GM21515 (cell line): ENCODE measurements around the gene MAD1L1.

Experiments
- ATAC-seq: cut with Tn5 transposase; IDR thresholded peaks from one replicate; pipeline ENCODE4 v1.9.1; 2021; ENCODE audit not compliant: unreplicated experiment

MAD1L1 gene

DNA sequence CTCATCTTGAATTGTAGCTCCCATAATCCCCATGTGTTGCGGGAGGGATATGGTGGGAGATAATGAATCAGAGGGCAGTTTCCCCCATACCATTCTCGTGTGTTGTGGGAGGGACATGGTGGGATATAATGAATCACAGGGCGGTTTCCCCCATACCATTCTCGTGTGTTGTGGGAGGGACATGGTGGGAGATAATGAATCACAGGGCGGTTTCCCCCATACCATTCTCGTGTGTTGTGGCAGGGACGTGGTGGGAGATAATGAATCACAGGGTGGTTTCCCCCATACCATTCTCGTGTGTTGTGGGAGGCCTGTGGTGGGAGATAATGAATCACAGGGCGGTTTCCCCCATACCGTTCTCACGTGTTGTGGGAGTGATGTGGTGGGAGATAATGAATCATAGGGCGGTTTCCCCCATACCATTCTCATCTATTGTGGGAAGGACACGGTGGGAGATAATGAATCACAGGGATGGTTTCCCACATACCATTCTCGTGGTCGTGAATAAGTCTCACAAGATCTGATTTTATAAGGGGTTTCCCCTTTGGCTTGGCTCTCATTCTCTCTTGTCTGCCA lies 271.0 kb downstream of the MAD1L1 start:
- no peak for ATAC-seq

GRCh38 chr7:1959305-1959704 lies 273.4 kb downstream of the MAD1L1 start:
- no peak for ATAC-seq

GRCh38 chr7:1957471-1958225 lies 275.1 kb downstream of the MAD1L1 start:
- no peak for ATAC-seq

GRCh38 chr7:1956611-1957470 lies 275.9 kb downstream of the MAD1L1 start:
- no peak for ATAC-seq

DNA sequence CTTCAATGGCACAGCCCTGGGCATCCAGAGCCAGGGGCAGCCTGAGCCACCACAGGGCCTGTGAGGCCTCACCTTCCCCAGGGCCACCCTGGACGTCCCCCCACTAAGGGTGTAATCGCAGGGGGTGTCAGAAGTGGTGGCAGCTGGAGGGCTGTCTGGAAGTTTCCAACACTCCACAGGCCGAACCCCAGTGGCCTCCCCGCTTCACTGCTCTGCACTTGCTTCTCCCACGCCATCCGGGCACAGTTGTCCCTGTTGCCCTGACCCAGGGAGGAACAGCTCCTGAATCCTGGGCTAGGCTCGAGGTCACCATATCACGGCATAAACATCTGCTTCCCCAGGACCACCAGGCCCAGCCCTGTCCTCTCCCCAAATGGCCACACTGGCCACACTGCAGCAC lies 276.6 kb downstream of the MAD1L1 start:
- ATAC-seq, result no peak

GRCh38 chr7:1954366-1955004 lies 278.3 kb downstream of the MAD1L1 start:
- no peak for ATAC-seq

DNA sequence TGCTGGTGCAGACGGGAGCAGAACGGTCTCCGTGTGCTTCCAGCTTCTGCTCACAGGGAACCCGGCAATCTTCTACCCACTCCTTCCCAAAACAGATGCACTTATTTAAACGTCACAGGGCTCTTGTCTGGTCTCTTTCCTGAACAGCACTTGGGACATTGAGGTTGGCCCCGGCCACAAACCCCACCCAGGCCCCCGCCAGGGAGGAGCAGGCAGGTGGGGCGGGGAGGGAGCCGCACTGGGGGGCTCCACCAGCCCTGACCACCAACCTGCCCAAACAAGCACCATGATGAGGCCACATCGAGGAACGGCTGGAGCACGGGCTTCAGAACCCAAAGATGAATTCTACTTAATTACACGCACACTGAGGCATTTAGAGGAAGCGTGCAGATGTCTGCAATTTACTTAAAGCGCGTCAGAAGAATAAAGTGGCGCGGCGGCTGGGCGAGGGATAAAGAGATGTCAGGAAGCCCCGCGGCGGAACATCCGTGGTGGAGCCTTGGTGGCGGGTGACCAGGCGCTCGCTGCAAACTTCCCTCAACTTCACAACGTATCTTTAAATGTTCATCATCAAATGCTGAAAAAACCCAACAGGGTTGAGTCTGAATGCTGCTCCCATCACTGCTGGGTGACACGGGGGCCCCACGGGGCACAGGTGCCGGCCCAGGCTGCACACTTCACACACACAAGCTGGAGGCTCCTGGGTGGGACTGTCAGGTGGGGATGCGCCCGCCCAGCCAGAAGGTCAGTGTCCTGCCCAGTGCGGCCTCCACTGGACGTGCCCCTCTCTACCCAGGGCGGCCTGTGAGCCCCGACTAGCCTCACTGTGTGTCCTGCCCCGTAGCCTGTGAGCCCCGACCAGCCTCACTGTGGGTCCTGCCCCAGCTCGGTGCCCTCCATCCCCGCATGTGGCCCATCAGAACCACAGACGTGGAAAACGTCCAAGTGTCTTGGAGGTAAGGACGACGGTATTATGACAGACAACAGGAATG lies 279.2 kb downstream of the MAD1L1 start:
- ATAC-seq, result no peak

DNA sequence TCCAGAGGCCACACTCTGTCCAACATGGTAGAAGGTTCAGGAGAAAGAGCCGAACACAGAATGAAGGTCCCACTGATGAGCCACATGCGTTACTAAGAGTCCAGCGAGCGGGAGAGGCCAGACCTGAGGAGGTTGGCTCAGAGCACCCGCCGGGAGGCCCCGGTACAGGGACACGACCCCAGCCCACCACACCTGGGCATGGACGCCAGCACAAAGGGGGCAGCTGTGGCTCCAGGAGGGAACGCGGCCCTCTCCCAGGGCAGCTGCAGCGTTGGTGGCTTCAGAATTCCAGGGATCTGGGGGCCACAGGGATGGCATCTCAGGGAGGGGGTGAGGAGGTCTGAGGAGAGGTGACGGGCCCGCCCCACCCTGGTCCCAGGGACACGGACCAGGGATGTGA lies 280.0 kb downstream of the MAD1L1 start:
- no peak for ATAC-seq

DNA sequence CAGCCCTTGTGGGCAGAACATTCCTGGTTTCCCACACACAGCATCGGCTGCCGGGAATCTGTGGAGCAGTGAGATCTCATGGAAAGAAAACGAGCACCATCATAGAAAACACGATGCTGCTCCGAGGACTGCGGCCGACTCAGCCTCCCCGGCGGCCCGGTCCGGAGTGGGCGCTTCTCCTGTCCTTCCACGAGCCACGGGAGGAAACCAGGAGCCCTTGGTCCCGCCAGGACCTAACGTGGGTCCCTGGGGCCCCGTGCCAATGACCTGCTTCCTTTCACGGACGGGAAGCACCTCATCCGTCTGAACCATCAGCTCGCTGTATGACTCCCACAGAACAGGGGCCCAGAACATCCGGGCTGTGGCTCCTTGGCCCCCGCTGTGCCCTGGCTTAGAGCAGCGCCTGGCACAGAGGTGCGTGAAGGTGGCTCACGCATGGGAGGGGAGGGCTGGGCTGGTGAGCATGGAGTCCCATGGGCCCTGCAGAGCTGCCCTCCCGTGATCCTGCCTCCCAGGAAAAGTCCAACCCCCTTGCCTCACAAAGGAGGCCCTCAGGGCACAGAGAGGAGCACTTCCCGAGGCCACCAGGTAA lies 280.5 kb downstream of the MAD1L1 start:
- no peak for ATAC-seq

GRCh38 chr7:1951600-1951999 lies 281.1 kb downstream of the MAD1L1 start:
- ATAC-seq, result no peak

DNA sequence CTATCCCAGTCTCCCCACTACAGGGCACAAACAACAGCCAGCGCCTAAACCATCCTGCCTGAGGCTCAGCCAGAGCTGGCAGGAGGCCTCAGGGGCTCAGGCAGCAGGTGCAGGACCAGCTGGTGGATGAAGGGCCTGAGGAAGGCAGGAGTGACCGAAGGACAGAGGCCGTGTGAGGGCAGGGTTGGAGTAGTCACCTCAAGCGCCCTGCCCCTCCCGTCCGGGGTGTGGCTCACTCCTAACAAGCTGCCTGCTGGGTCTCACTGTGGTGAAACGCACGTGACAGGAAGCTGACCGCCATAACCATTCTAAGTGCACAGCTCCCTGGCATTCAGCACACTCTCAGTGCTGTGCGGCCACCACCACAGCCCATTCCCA lies 281.6 kb downstream of the MAD1L1 start:
- ATAC-seq, result no peak

GRCh38 chr7:1950452-1951158 lies 282.1 kb downstream of the MAD1L1 start:
- ATAC-seq, result no peak

DNA sequence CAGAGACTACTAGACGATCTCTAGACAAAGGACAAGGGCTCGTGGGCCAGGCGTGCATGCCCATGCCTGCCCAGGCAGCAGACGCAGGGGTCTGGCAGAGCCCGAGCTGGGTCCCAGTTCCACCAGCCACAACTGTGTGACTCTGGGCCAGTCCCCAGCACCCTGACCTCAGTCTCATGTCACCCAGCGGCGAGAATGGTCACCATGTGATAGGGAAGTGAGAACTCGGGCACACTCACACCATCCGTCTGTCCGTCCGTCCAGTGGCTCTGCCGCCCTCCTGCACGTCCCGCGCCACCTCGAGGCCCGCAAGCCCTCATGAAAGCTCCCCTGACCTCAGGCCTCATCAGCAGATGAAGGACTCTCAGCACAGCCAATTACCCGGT lies 282.7 kb downstream of the MAD1L1 start:
- ATAC-seq, result no peak

- no peak for ATAC-seq
These were observed 283.1 kb downstream of the MAD1L1 start for GRCh38 chr7:1949681-1950055.

- ATAC-seq, result no peak
These were observed 283.7 kb downstream of the MAD1L1 start for GRCh38 chr7:1948887-1949680.

- ATAC-seq, result no peak
These were observed 284.4 kb downstream of the MAD1L1 start for GRCh38 chr7:1948301-1948796.

- ATAC-seq, result no peak
These were observed 285.0 kb downstream of the MAD1L1 start for GRCh38 chr7:1947586-1948217.
